MM.1S (cell line): ENCODE data around the gene RPS6KA2.

ENCODE experiments used
- CTCF ChIP-seq: fragments of 300-600 bp; sonication (generic); IDR thresholded peaks from 2 replicates; pipeline ENCODE4 v1.5.1; 2016; ENCODE audit warnings: antibody characterized with exemption, low read length, mixed read lengths
- EZH2 ChIP-seq: fragments of 300-600 bp; sonication (generic); optimal IDR thresholded peaks from 2 replicates; pipeline ENCODE3; 2017; ENCODE audit warnings: low read depth, mild to moderate bottlenecking, antibody characterized with exemption, low read length, mixed read lengths
- EZH2phosphoT487 ChIP-seq: fragments of 300-600 bp; sonication (generic); IDR thresholded peaks from 2 replicates; pipeline ENCODE4 v1.6.1; 2018; ENCODE audit warnings: antibody characterized with exemption, low read length

GRCh38 chr6:166476634-166477215, 150.3 kb downstream of the RPS6KA2 start:
- TF ChIP-seq CTCF (no peak), EZH2 (no peak), EZH2phosphoT487 (no peak)
